GM19467 (cell line): ENCODE results near the gene POC1A.
"Not testable (repeated sequence)": the region's sequence is repeated elsewhere in the genome, so short reads cannot be mapped to it uniquely, and the experiment has no call there.

ENCODE experiments used
- ATAC-seq: cut with Tn5 transposase; IDR thresholded peaks from one replicate; pipeline ENCODE4 v1.9.1; 2021; ENCODE audit warnings: mild to moderate bottlenecking, moderate library complexity; ENCODE audit not compliant: unreplicated experiment

Gene POC1A

DNA sequence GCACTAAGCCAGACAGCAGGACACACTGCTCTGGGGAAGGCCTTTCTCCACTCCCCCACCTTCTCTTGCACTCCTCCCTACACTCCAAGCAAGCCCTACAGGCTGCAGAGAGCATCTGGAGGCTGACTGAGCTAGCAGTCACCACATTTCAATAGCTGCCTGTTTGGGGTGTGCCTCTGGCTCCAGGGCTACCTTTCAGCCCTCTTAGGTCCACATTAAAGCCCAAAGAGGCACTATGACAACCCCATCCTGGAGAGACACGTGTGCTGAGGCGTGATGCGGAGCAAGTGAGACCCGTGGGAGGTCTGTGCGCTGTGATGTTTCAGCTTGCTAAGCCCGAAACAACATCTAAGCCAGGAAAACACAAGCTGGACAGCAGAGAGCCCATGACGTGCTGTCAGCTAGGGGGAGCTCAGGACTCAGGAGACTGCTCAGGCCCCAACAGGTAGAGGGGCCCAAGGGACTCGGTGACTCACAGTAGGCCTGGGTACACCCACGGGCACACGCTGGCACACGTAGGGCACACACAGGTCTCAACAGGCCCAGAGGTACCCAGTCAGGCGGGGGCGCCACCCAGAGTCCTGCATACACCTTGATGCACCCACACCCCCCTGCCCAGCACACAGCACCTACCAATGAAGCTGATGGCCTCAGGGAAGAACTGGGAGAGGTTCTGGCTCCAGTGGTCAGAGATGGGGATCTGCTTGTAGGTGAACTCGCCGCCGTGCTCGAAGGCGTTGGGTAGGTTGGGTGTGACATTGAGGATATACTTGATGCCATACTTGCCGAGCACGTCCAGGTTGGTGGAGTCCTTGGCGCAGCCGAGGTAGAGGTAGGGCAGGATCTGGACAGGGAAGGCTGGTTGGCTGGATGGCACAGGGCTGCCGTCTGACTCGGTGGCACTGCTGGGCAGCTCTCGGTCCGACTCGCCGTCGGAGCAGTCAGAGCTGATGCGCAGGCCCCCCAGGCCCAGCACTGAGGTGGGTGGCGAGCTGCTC is 100.6 kb downstream of the POC1A start:
- ATAC-seq, result no peak

DNA sequence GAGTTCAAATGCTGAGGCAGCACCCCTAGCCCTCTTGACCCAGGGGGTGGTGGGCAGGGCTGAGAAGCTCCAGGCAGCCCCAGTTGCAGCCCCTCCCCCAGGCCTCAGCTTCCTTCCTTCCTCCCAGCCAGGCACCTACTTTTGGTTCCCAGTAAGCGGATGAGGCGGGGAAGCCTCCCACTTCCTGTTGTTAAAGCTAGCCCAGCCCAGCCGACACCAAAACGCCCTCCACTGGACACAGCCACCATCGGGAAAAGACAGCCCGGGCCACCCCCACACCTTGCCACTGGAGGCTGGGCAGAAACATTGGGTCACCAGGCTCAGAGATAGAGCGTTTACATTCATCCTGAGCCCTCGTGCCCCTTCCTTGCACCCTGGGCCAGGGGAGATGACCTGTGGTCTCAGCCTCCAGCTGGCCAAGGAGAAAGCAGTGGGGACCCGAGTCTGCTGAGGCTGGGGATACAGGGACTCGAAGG is 101.4 kb downstream of the POC1A start:
- ATAC-seq, result no peak

DNA sequence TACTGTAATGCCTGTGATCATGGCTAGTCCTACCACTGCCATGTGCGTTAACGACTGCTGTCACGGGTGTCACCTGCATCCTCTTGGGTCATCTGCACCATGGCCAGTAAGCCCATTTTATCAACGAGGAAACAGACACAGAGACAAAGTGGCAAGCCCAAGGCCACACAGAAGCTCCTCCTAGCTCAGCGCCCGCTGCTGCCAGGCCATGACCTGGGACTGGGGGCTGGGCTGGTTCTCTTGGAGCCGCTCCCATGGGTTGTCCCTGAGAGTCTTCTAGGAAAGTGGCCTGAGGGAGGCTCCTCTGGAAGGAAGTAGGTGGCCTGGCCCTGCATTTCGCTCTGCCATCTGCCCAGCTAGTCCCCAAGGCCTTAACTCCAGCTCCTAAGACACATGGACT is 102.8 kb downstream of the POC1A start:
- no peak for ATAC-seq

DNA sequence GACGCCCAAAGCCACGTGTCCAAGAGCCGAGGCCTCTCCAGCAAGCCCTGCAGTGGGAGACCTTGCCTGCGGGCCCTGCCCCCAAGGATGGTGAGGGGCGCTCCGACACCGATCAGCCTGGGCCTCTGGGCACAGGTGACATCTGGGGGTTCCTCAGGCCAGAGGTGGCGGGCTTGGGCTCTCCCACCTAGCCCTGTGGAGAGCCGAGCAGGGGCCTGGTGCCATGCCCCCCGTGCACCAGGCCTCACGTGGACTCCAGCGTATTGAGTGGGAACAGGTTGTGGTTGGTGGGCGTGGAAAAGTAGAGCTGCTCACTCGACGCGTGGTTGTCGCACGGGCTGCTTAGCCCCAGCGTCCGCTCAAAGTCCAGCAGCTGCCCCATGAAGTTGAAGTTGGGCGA is 103.7 kb downstream of the POC1A start:
- no peak for ATAC-seq

- ATAC-seq, result no peak
These were observed 104.7 kb downstream of the POC1A start for GRCh38 chr3:52049503-52049902.

DNA sequence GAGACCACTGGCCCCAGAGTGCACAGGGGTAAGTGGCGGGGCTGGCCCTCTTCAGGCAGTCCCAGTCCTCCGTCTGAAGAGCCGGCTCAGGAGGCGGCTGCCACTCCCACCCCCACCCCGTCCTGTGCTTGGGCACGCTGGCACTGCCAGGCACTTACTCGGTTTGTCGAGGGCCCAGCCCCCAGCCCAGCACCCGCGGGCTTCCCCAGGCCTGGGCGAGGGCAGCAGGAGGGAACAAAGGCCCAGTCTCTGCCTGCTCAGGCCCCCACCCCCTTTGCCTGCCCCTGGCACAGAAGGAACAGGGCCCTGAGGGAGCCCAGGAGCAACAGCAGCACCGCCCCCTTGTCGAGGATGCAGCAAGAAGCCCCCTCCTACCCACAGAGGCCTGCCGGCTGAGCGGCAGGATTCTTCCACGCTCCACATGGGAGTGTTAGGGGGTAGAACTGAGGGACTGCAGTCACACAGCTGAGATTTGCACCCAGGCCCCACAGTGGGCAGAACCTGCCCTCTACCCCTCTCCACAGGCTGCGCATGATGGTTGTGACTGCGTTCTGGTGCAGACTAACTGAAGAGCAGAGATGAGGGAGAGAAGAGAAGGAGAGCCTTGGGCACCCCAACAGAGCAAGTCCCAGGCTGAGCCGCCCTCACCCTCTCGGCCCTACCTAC is 106.8 kb downstream of the POC1A start:
- no peak for ATAC-seq

DNA sequence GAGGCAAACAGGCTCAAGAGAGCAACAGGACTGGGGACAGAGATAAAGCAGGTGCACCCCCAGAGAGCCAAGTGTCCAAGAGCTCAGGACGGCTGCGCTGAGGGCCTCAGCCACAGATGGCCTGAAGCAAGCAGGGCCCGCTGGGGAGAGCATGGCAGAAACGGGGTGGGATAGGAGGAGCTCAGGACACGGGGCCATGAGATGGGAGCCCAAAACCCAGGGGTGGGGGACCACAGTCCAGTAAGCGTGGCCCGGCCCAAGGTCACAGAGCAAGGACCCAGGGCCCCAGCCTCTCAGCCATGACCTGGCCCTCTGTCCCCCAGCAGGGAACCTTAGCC is 107.4 kb downstream of the POC1A start:
- ATAC-seq, result no peak

- no peak for ATAC-seq
These were observed 107.9 kb downstream of the POC1A start for GRCh38 chr3:52046186-52046901.

GRCh38 chr3:52044869-52045619 is 109.2 kb downstream of the POC1A start:
- no peak for ATAC-seq

- no peak for ATAC-seq
These were observed 110.5 kb downstream of the POC1A start for GRCh38 chr3:52043750-52044149.

DNA sequence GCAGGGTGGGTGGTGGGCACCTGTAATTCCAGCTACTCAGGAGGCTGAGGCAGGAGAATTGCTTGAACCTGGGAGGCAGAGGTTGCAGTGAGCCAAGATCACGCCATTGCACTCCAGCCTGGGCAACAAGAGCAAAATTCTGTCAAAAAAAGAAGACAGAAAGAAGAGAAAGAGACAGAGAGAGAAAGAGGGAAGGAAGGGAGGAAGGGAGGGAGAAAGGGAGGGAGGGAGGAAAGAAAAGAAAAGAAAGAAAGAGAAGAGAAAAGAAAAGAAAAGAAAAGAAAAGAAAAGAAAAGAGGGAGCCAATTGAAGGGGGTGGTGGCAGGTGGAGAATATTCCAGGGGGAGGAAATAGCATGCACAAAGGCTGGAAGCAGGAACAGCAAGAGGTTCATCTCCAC is 111.2 kb downstream of the POC1A start:
- not testable (repeated sequence) for ATAC-seq

GRCh38 chr3:52041118-52041731 is 113.0 kb downstream of the POC1A start:
- ATAC-seq, result no peak

DNA sequence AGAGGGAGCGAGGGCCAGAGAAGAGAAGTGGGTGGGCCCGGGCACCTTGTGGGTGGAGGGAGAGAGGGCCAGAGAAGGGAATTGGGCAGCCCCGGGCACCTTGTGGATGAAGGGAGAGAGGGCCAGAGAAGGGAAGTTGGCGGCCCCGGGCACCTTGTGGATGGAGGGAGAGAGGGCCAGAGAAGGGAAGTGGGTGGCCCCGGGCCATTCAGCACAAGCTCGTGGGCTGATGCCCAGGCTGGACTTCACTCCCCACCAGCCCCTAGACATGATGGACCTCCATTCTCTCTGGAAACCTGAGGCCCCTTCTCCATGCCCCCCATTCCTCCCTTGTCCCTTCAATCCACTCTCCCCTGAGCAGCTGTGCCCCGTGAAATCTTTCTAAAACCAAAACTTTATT is 113.6 kb downstream of the POC1A start:
- no peak for ATAC-seq

DNA sequence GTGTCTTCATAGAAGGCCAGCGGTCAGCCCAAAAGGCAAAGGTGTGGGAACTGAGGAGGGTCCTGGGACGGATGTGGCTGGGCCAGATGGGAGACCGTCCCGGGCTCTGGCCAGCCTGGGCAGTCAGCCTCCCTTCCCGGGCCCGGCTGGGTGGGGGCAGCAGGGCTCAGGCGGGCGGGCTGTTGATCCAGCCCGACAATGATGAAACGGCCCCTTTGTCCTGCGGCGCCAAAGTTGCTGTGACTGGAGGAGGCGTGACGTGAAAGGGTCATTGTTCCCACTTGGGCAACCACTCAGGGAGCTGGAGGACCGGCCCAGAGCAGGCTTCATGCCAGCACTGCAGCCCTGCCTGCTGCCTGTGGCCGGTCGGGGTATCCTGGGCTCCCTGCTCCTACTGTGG is 114.4 kb downstream of the POC1A start:
- no peak for ATAC-seq

GRCh38 chr3:52039426-52039825 is 114.8 kb downstream of the POC1A start:
- ATAC-seq, result no peak

DNA sequence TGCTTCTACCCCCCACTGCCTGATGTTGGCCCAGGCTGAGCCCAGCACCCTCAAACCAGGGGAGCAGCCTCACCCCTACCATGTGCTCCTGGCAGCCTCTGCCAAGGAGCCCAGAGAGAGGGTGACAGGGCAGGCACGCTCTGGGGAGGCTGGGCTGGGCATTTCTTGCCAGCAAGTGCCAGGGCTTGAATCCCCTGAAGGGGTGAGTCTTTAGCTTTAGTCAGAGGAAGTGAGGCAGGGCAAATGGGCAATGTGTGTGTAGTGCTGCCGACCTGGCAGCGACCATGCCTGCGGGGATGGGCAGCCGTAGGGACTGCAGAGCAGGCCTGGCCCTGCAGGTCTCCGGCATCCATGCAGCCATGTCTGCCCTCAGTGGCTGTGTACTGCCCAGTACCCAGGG is 116.0 kb downstream of the POC1A start:
- no peak for ATAC-seq

DNA sequence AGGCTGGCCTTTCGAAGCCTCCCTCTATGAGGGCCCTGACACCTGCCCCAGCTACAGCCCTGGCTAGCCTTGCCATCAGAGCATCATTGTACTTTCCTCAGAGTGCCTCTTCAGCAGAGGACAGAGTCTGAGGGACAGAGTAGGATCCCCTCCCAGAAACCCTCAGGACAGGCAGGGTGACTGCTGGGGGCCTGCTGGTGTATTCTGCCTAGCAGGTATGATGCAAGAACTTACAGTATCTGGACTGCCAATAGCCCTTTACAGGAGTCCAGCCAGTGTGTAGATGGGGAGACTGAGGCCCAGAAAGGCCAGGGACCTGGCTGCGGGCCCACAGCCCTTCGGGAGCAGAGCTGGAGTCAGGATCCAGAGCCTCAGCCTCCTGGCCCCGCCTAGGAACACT is 116.9 kb downstream of the POC1A start:
- ATAC-seq, result no peak

DNA sequence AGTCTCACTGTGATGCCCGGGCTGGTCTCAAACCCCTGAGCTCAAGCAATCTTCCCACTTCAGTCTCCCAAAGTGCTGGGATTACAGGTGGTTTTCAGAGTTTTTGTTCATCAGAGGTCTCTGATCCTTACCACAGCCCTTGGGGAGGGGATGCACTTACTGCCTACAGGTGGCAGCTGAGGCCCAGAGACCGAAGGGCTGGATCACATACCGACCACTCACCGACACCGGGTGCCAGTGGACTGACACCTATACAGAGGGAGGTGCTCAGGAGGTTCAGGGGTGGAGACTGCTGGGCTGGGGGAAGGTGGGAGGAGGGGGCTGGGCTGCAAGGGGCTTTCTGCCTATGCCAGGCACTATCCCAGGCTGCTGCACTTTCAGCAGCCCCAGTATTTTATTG is 117.4 kb downstream of the POC1A start:
- no peak for ATAC-seq

GRCh38 chr3:52036222-52036694 is 118.0 kb downstream of the POC1A start:
- ATAC-seq, result peak; percentile 44

GRCh38 chr3:52034651-52035050 is 119.6 kb downstream of the POC1A start:
- no peak for ATAC-seq
